Endothelial cell of umbilical vein (primary cell): ENCODE data around the gene ZSWIM5. TPM values are rescaled to one million over a fixed set of nuclear protein-coding genes. Genes with fewer than 3 reads are reported as not detected.

Experiments used
- BruUV-seq: library from RNA; stranded (reverse); fragments of 400-500 nt; replicated peaks from 2 replicates; lab custom pipeline; 2021; lab: Mats Ljungman, UMichigan
- CTCF ChIA-PET: fragments of 300-600, 350-600 bp; sonication (Branson Sonifier 250); formaldehyde crosslinking; loops from one replicate; lab custom pipeline; 2021; ENCODE audit warnings: antibody characterized with exemption, inconsistent platforms; lab: Charles Lee
- POLR2A ChIA-PET: fragments of 300-600, 350-600 bp; sonication (Branson Sonifier 250); formaldehyde crosslinking; loops from one replicate; lab custom pipeline; 2021; ENCODE audit warnings: antibody characterized with exemption, inconsistent platforms; lab: Charles Lee
- DNase-seq: peaks from one replicate; pipeline ENCODE4 v3.0.0-alpha.2; 2011; ENCODE audit warnings: low read depth, low spot score
- FAIRE-seq: peaks from 2 replicates; lab custom pipeline; 2011; peaks lifted over from hg19 to GRCh38; lab: Jason Lieb, UNC
- H2AFZ ChIP-seq: 2 replicates; pipeline ENCODE4 v1.6.0; 2012; ENCODE audit warnings: low read depth, low read length, control low read depth, inconsistent platforms
- H3K27ac ChIP-seq: 2 replicates; pipeline ENCODE4 v1.5.1; 2011; ENCODE audit warnings: low read depth, mild to moderate bottlenecking, control low read depth, low read length, moderate library complexity; ENCODE audit not compliant: insufficient read depth
- H3K27me3 ChIP-seq, 2 experiments: 2 replicates each; pipeline versions ENCODE4 v1.6.0 to v1.6.1; 2011; ENCODE audit warnings: low read length in 2 of 2, mixed read lengths in 1 of 2; ENCODE audit not compliant: control insufficient read depth in 2 of 2, insufficient read depth in 2 of 2
- H3K36me3 ChIP-seq, 2 experiments: 2 replicates in 1 of 2; 3 replicates in 1 of 2; pipeline ENCODE4 v1.5.1; 2011; ENCODE audit warnings: low read length in 2 of 2, mild to moderate bottlenecking in 1 of 2, moderate library complexity in 1 of 2; ENCODE audit not compliant: control insufficient read depth in 2 of 2, insufficient read depth in 2 of 2; ENCODE audit errors: extremely low read depth in 1 of 2
- H3K4me1 ChIP-seq: 3 replicates; pipeline ENCODE4 v1.5.1; 2011; ENCODE audit warnings: mild to moderate bottlenecking, low read length; ENCODE audit not compliant: control insufficient read depth, insufficient read depth; ENCODE audit errors: extremely low read depth
- H3K4me2 ChIP-seq: 2 replicates; pipeline ENCODE4 v1.6.1; 2011; ENCODE audit warnings: low read length, control low read depth, mixed read lengths; ENCODE audit not compliant: insufficient read depth
- H3K4me3 ChIP-seq, 3 experiments: fragments of 200-600 bp in 1 of 3; sonication (generic), shearing (Covaris generic) in 1 of 3; replicated peaks in 1 of 3; 2 replicates each; pipeline ENCODE4 v1.5.1; 2011 to 2016; ENCODE audit warnings: control low read depth in 3 of 3, low read length in 3 of 3, mild to moderate bottlenecking in 2 of 3, inconsistent platforms in 1 of 3, low read depth in 1 of 3, moderate library complexity in 1 of 3; ENCODE audit not compliant: insufficient read depth in 1 of 3
- H3K79me2 ChIP-seq: 2 replicates; pipeline ENCODE4 v1.6.0; 2012; ENCODE audit warnings: low read length, inconsistent platforms; ENCODE audit not compliant: control insufficient read depth, insufficient read depth
- H3K9ac ChIP-seq: replicated peaks from 2 replicates; pipeline ENCODE3; 2011; ENCODE audit warnings: low read length, control low read depth; ENCODE audit not compliant: insufficient read depth; ENCODE audit errors: extremely low read depth
- H3K9me1 ChIP-seq: replicated peaks from 3 replicates; pipeline ENCODE4 v1.6.0; 2011; ENCODE audit warnings: mild to moderate bottlenecking, low read length; ENCODE audit not compliant: control insufficient read depth, insufficient read depth; ENCODE audit errors: extremely low read depth
- H3K9me3 ChIP-seq: replicated peaks from 2 replicates; pipeline ENCODE4 v1.5.1; 2012; ENCODE audit warnings: low read length, inconsistent platforms; ENCODE audit not compliant: control insufficient read depth, insufficient read depth
- H4K20me1 ChIP-seq: replicated peaks from 2 replicates; pipeline ENCODE3; 2011; ENCODE audit warnings: mild to moderate bottlenecking, low read length; ENCODE audit not compliant: control insufficient read depth, insufficient read depth; ENCODE audit errors: extremely low read depth
- EZH2 ChIP-seq: IDR thresholded peaks from 2 replicates; pipeline ENCODE4 v1.6.1; 2012; ENCODE audit warnings: borderline replicate concordance, low read depth, mild to moderate bottlenecking, moderate library complexity, low read length, inconsistent platforms; ENCODE audit not compliant: severe bottlenecking
- FOS ChIP-seq: IDR thresholded peaks from 2 replicates; pipeline ENCODE4 v1.6.1; 2011; ENCODE audit warnings: mild to moderate bottlenecking, low read length, moderate library complexity, borderline replicate concordance; ENCODE audit not compliant: insufficient read depth
- GATA2 ChIP-seq: IDR thresholded peaks from 2 replicates; pipeline ENCODE4 v1.7.0; 2011; ENCODE audit warnings: low read depth, mild to moderate bottlenecking, moderate library complexity, mixed read lengths, low read length; ENCODE audit not compliant: insufficient read length, insufficient read depth
- JUN ChIP-seq: IDR thresholded peaks from 2 replicates; pipeline ENCODE4 v1.6.1; 2011; ENCODE audit warnings: borderline replicate concordance, low read depth; ENCODE audit not compliant: insufficient read length, insufficient read depth
- MYC ChIP-seq: IDR thresholded peaks from one replicate; pipeline ENCODE4 v1.6.1; 2011; ENCODE audit warnings: mild to moderate bottlenecking, low read depth, low read length
- POLR2A ChIP-seq: IDR thresholded peaks from 2 replicates; pipeline ENCODE4 v1.6.1; 2012; ENCODE audit warnings: low read depth, mild to moderate bottlenecking, control low read depth, low read length
- POLR2AphosphoS5 ChIP-seq: IDR thresholded peaks from 2 replicates; pipeline ENCODE4 v1.6.1; 2012; ENCODE audit warnings: low read depth, mild to moderate bottlenecking, control low read depth, low read length, moderate library complexity; ENCODE audit not compliant: insufficient read depth
- dilution Hi-C: fragments of 300-500 bp; cut with MboI; formaldehyde crosslinking; loops from one replicate; pipeline ENCODE4 v1.15.0; 2019; ENCODE audit warnings: low sequenced_read_pairs; ENCODE audit not compliant: extremely low pct_ligation_motif_present
- intact Hi-C: fragments of 100-400 bp; cut with micrococcal nuclease; formaldehyde crosslinking; loops from one replicate; pipeline ENCODE4 v1.10.0; 2022
- polyA plus RNA-seq, 4 experiments: library from polyadenylated mRNA; depleted of rRNA in 3 of 4; stranded (reverse) in 3 of 4; unstranded in 1 of 4; fragments of >200 nt; gene quantifications; 2 replicates each; pipeline versions ENCODE4 v1.2.1 to v1.2.3, GENCODE V29; 2011 to 2012; ENCODE audit warnings: missing spikeins in 1 of 4
- total RNA-seq: library from RNA; stranded (reverse); gene quantifications from 2 replicates; pipeline ENCODE4 v1.2.3, GENCODE V29; 2021
- TF ChIP-seq, protein P1 (sequence below), 2 donors: IDR thresholded peaks; 1 replicate in 1 of 2; 2 replicates in 1 of 2; pipeline ENCODE4 v1.5.1; 2011; ENCODE audit warnings: low read length in 2 of 2, mild to moderate bottlenecking in 2 of 2, moderate library complexity in 2 of 2, control low read depth in 1 of 2, inconsistent platforms in 1 of 2, low read depth in 1 of 2; ENCODE audit not compliant: insufficient read depth in 1 of 2; ENCODE audit errors: extremely low read depth in 1 of 2
- TF ChIP-seq, protein P2 (sequence below): IDR thresholded peaks from 2 replicates; pipeline ENCODE4 v1.6.1; 2011; ENCODE audit not compliant: insufficient read depth, insufficient read length

Gene ZSWIM5
- total and polyA plus RNA-seq, 2 donors (not counting 3 experiments of a cell fraction or from before 2014, with no cell fraction given) = 1.6 to 4.3 TPM

- Histone ChIP-seq H3K9me3 (no peaks in the 10 kb centered on the region), H3K36me3 (no peaks in the 10 kb centered on the region), H4K20me1 (no peaks in the 10 kb centered on the region), H3K9ac (no peak overlapping the region), H3K4me1 (no peaks in the 10 kb centered on the region), H3K27ac (no peak overlapping the region), H3K9me1 (no peaks in the 10 kb centered on the region), H2AFZ (no peak overlapping the region), H3K4me2 (no peak overlapping the region), H3K27me3 (no peaks in the 10 kb centered on the region), H3K79me2 (no peaks in the 10 kb centered on the region), H3K4me3 (no peak overlapping the region)
- DNase-seq (no peak), FAIRE-seq (no peak)
- intact Hi-C loops = no loop called here
- TF ChIP-seq EZH2 (no peak), POLR2A (no peak), GATA2 (no peak), JUN (no peak), POLR2AphosphoS5 (no peak), FOS (no peak), MYC (no peak)
- TF ChIP-seq, protein P1, sequence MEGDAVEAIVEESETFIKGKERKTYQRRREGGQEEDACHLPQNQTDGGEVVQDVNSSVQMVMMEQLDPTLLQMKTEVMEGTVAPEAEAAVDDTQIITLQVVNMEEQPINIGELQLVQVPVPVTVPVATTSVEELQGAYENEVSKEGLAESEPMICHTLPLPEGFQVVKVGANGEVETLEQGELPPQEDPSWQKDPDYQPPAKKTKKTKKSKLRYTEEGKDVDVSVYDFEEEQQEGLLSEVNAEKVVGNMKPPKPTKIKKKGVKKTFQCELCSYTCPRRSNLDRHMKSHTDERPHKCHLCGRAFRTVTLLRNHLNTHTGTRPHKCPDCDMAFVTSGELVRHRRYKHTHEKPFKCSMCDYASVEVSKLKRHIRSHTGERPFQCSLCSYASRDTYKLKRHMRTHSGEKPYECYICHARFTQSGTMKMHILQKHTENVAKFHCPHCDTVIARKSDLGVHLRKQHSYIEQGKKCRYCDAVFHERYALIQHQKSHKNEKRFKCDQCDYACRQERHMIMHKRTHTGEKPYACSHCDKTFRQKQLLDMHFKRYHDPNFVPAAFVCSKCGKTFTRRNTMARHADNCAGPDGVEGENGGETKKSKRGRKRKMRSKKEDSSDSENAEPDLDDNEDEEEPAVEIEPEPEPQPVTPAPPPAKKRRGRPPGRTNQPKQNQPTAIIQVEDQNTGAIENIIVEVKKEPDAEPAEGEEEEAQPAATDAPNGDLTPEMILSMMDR (IDR thresholded peaks at IDR 0.05; ENCODE audit: extremely low read depth in 1 of 2, insufficient read depth in 1 of 2, low read depth in 1 of 2, low read length in 2 of 2) = no peak
- TF ChIP-seq, protein P2, sequence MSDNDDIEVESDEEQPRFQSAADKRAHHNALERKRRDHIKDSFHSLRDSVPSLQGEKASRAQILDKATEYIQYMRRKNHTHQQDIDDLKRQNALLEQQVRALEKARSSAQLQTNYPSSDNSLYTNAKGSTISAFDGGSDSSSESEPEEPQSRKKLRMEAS = no peak
- dilution Hi-C loops = no loop called here
- BruUV-seq = no TSS peak
- CTCF ChIA-PET = no interaction called here
- POLR2A ChIA-PET = no interaction called here
Observed at GRCh38 chr1:45155957-45156356, 50.4 kb downstream of the ZSWIM5 start.
